ENCODE results near the gene CD1C. TPM values are rescaled to one million over a fixed set of nuclear protein-coding genes. Genes with fewer than 3 reads are reported as not detected.
"Not testable (repeated sequence)": the region's sequence is repeated elsewhere in the genome, so short reads cannot be mapped to it uniquely, and the experiment has no call there.

The CD1C gene
- total and polyA plus RNA-seq, 10 of the 15 experiments (the other 5 are each of a cell fraction or from before 2014, with no cell fraction given), result 0.82 to 19.0 (median 9.2) TPM

DNA sequence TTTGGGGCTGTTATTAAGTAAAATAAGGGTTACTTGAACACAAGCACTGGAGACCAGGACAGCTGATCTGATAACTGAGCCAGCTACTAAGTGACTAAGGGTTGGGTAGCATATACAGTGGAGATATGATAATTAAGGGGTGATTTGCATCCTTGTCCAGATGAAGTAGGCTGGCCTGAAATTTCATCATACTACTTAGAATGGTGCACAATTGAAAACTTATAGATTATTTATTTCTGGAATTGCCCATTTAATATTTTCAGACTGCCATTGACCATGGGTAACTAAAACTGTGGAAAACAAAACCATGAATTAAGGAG, 45.5 kb downstream of the CD1C start:
- POLR2A ChIA-PET, result no interaction called here
- Histone ChIP-seq H3K27ac (ENCODE audit: control insufficient read depth, insufficient read depth) (no peak overlapping the region), H3K27me3 (replicated peaks in 1 of 2; ENCODE audit: control insufficient read depth in 2 of 2, insufficient read depth in 2 of 2, low read length in 1 of 2) (no peaks in the 10 kb centered on the region), H3K9me3 (replicated peaks; ENCODE audit: control insufficient read depth, insufficient read depth, low read length) (no peaks in the 10 kb centered on the region), H4K20me1 (ENCODE audit: control insufficient read depth, insufficient read depth) (no peaks in the 10 kb centered on the region), H3K4me2 (ENCODE audit: control insufficient read depth, insufficient read depth) (no peak overlapping the region), H3K4me1 (ENCODE audit: control insufficient read depth, insufficient read depth, low read length) (peaks cover 4% of the 10 kb centered on the region), H3K9ac (ENCODE audit: control insufficient read depth, insufficient read depth, low read length) (no peak overlapping the region), H3K36me3 (ENCODE audit: control insufficient read depth in 2 of 2, insufficient read depth in 2 of 2, low read length in 1 of 2) (no peaks in the 10 kb centered on the region), H3K4me3 (no peak overlapping the region), H3K79me2 (ENCODE audit: control insufficient read depth, insufficient read depth, low read length) (no peaks in the 10 kb centered on the region), H2AFZ (ENCODE audit: control insufficient read depth, low read depth, low read length) (no peak overlapping the region)
- no peak for ATAC-seq
- intact Hi-C loops (cut with micrococcal nuclease; ENCODE audit: unreplicated experiment) (no loop called here), in situ Hi-C loops (cut with MboI) (loop anchor here (10.0 kb wide), 1 partner anchor 130 kb away; no protein-coding TSS in a partner anchor)
- CTCF ChIA-PET, result interaction anchor here (1.0 to 1.7 kb wide), 2 partner anchors 13 to 131 kb away, joined by 3 to 8 read pairs; no protein-coding TSS in a partner anchor
- FAIRE-seq, result no peak
- SMC1A ChIA-PET (ENCODE audit: uncharacterized antibody, unreplicated experiment), result interaction anchor here (1.2 kb wide), 1 partner anchor 129 kb away, joined by 3 read pairs; no protein-coding TSS in a partner anchor
- BruUV-seq (replicated peaks), result no TSS peak
- no peak for DNase-seq (ENCODE audit: low read depth, low spot score)
- TF ChIP-seq, protein P1, sequence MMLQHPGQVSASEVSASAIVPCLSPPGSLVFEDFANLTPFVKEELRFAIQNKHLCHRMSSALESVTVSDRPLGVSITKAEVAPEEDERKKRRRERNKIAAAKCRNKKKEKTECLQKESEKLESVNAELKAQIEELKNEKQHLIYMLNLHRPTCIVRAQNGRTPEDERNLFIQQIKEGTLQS (IDR thresholded peaks at IDR 0.05; ENCODE audit: borderline replicate concordance, extremely low read depth, low read depth, low read length), result no peak
- TF ChIP-seq ZNF687 (IDR thresholded peaks at IDR 0.05) (no peak), LARP7 (IDR thresholded peaks at IDR 0.05) (no peak), ZNF274 (IDR thresholded peaks at IDR 0.05; ENCODE audit: insufficient read depth, insufficient read length) (no peak), YY1 (IDR thresholded peaks at IDR 0.05; ENCODE audit: low read depth, low read length) (no peak), CTCF (IDR thresholded peaks at IDR 0.05 in 2 of 3, conservative IDR thresholded peaks at IDR 0.05 in 1 of 3; ENCODE audit: control insufficient read depth in 2 of 3, extremely low read depth in 1 of 3, insufficient read depth in 1 of 3, low read depth in 3 of 3, low read length in 3 of 3) (no peak), TCF7 (IDR thresholded peaks at IDR 0.05; ENCODE audit: borderline replicate concordance) (no peak), EED (IDR thresholded peaks at IDR 0.05; ENCODE audit: low read depth) (no peak), POLR2AphosphoS2 (IDR thresholded peaks at IDR 0.05; ENCODE audit: low read depth, low read length) (no peak), SIX5 (IDR thresholded peaks at IDR 0.05; ENCODE audit: low read depth, low read length, severe bottlenecking) (no peak), PML (IDR thresholded peaks at IDR 0.05; ENCODE audit: low read length) (no peak), HCFC1 (IDR thresholded peaks at IDR 0.05; ENCODE audit: low read length) (no peak), STAT3 (IDR thresholded peaks at IDR 0.05; ENCODE audit: low read depth, low read length) (no peak), SMAD1 (IDR thresholded peaks at IDR 0.05; ENCODE audit: low read depth, partially characterized antibody) (no peak)
- RAD21 ChIA-PET (ENCODE audit: unreplicated experiment), result no interaction called here

GRCh38 chr1:158336413-158336812, 46.7 kb downstream of the CD1C start:
- POLR2A ChIA-PET; BruUV-seq (replicated peaks); FAIRE-seq; intact Hi-C loops (cut with micrococcal nuclease; ENCODE audit: unreplicated experiment); ATAC-seq; H3K4me3 ChIP-seq; RAD21 ChIA-PET (ENCODE audit: unreplicated experiment); H3K36me3 ChIP-seq (ENCODE audit: control insufficient read depth in 2 of 2, insufficient read depth in 2 of 2, low read length in 1 of 2); H3K27ac ChIP-seq (ENCODE audit: control insufficient read depth, insufficient read depth); H3K4me2 ChIP-seq (ENCODE audit: control insufficient read depth, insufficient read depth); H3K9me3 ChIP-seq (replicated peaks; ENCODE audit: control insufficient read depth, insufficient read depth, low read length); H3K4me1 ChIP-seq (ENCODE audit: control insufficient read depth, insufficient read depth, low read length); H3K27me3 ChIP-seq (replicated peaks in 1 of 2; ENCODE audit: control insufficient read depth in 2 of 2, insufficient read depth in 2 of 2, low read length in 1 of 2); H3K79me2 ChIP-seq (ENCODE audit: control insufficient read depth, insufficient read depth, low read length); H4K20me1 ChIP-seq (ENCODE audit: control insufficient read depth, insufficient read depth); H3K9ac ChIP-seq (ENCODE audit: control insufficient read depth, insufficient read depth, low read length); H2AFZ ChIP-seq (ENCODE audit: control insufficient read depth, low read depth, low read length); DNase-seq (ENCODE audit: low read depth, low spot score): not testable (repeated sequence)
- 23% methylated on average over 7 of the region's 7 CpGs for WGBS (ENCODE audit: insufficient coverage, insufficient replicate concordance, low lambda C conversion rate, missing lambda C conversion rate)
- ChIA-PET SMC1A (ENCODE audit: uncharacterized antibody, unreplicated experiment) (interaction anchor here (0.9 to 1.2 kb wide), 2 partner anchors 36 to 50 kb away, joined by 3 read pairs; no protein-coding TSS in a partner anchor), CTCF (interaction anchor here (1.7 kb wide), 1 partner anchor 132 kb away, joined by 8 read pairs; no protein-coding TSS in a partner anchor)
- in situ Hi-C loops (cut with MboI), result loop anchor here (10.0 kb wide), 1 partner anchor 132 kb away; no protein-coding TSS in a partner anchor

Measured in GM12878 (cell line).